BE2C (cell line): ENCODE results near the gene ALOX5AP.

Source experiments
- DNase-seq: peaks from one replicate; pipeline ENCODE4 v3.0.0-alpha.2; 2020
- H3K27me3 ChIP-seq: fragments of 250-450 bp; sonication (Bioruptor Pico); 2 replicates; pipeline ENCODE4 v1.5.1; 2020; ENCODE audit warnings: mild to moderate bottlenecking
- H3K36me3 ChIP-seq: fragments of 250-450 bp; sonication (Bioruptor Pico); 2 replicates; pipeline ENCODE4 v1.5.1; 2020; ENCODE audit warnings: mild to moderate bottlenecking
- H3K4me1 ChIP-seq: fragments of 250-450 bp; sonication (Bioruptor Pico); 2 replicates; pipeline ENCODE4 v1.5.1; 2020
- H3K4me3 ChIP-seq: 2 replicates; pipeline ENCODE4 v1.5.1; 2011; ENCODE audit warnings: low read depth, low read length
- H3K9me3 ChIP-seq: fragments of 250-450 bp; sonication (Bioruptor Pico); 2 replicates; pipeline ENCODE4 v1.5.1; 2020
- TF ChIP-seq, protein P1 (sequence below): IDR thresholded peaks from 2 replicates; pipeline ENCODE4 v1.5.1; 2012; ENCODE audit warnings: mild to moderate bottlenecking, low read depth, low read length

The ALOX5AP gene

GRCh38 chr13:30798776-30799355 lies 63.5 kb downstream of the ALOX5AP start:
- peaks cover 11% of the 10 kb centered on the region for H3K4me1 ChIP-seq
- no peak overlapping the region for H3K4me3 ChIP-seq
- no peaks in the 10 kb centered on the region for H3K27me3 ChIP-seq
- no peak for DNase-seq
- no peaks in the 10 kb centered on the region; the same call in 1 of the 2 replicates for H3K9me3 ChIP-seq
- no peaks in the 10 kb centered on the region for H3K36me3 ChIP-seq
- TF ChIP-seq, protein P1, sequence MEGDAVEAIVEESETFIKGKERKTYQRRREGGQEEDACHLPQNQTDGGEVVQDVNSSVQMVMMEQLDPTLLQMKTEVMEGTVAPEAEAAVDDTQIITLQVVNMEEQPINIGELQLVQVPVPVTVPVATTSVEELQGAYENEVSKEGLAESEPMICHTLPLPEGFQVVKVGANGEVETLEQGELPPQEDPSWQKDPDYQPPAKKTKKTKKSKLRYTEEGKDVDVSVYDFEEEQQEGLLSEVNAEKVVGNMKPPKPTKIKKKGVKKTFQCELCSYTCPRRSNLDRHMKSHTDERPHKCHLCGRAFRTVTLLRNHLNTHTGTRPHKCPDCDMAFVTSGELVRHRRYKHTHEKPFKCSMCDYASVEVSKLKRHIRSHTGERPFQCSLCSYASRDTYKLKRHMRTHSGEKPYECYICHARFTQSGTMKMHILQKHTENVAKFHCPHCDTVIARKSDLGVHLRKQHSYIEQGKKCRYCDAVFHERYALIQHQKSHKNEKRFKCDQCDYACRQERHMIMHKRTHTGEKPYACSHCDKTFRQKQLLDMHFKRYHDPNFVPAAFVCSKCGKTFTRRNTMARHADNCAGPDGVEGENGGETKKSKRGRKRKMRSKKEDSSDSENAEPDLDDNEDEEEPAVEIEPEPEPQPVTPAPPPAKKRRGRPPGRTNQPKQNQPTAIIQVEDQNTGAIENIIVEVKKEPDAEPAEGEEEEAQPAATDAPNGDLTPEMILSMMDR: no peak

GRCh38 chr13:30799356-30799824 lies 64.0 kb downstream of the ALOX5AP start:
- H3K36me3 ChIP-seq: no peaks in the 10 kb centered on the region
- no peak overlapping the region for H3K4me3 ChIP-seq
- DNase-seq: no peak
- peaks cover 11% of the 10 kb centered on the region for H3K4me1 ChIP-seq
- TF ChIP-seq, protein P1: no peak
- H3K27me3 ChIP-seq: no peaks in the 10 kb centered on the region
- H3K9me3 ChIP-seq: no peaks in the 10 kb centered on the region; the same call in 1 of the 2 replicates

DNA sequence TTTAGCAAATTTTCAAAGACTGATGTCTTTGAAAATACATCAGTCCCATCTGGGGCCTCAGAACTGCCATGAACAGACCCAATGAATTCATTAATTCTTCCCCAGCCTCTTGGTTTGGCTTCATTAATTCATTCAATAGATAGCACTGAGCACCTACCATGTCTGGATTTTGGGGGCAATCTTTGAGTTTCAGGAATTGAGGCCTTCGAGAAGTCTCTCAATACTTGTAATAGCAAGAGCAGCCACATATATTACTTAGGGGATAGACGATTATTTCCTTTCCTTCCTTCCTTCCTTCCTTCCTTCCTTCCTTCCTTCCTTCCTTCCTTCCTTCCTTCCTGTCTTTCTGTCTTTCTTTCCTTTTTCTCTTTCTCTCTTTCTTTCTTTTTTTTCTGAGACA lies 64.8 kb downstream of the ALOX5AP start:
- H3K4me3 ChIP-seq: no peak overlapping the region
- H3K4me1 ChIP-seq: peaks cover 17% of the 10 kb centered on the region
- H3K36me3 ChIP-seq: no peaks in the 10 kb centered on the region
- DNase-seq: no peak
- TF ChIP-seq, protein P1: no peak
- no peaks in the 10 kb centered on the region; the same call in 1 of the 2 replicates for H3K9me3 ChIP-seq
- no peaks in the 10 kb centered on the region for H3K27me3 ChIP-seq

GRCh38 chr13:30802501-30802900 lies 67.2 kb downstream of the ALOX5AP start:
- DNase-seq: no peak
- TF ChIP-seq, protein P1: no peak
- H3K4me1 ChIP-seq: peaks cover 19% of the 10 kb centered on the region
- no peak overlapping the region for H3K4me3 ChIP-seq
- H3K36me3 ChIP-seq: no peaks in the 10 kb centered on the region
- no peaks in the 10 kb centered on the region for H3K27me3 ChIP-seq
- no peaks in the 10 kb centered on the region; the same call in 1 of the 2 replicates for H3K9me3 ChIP-seq

- Histone ChIP-seq H3K27me3 (no peaks in the 10 kb centered on the region), H3K9me3 (no peaks in the 10 kb centered on the region; the same call in 1 of the 2 replicates), H3K36me3 (no peaks in the 10 kb centered on the region), H3K4me3 (no peak overlapping the region), H3K4me1 (peaks cover 19% of the 10 kb centered on the region)
- TF ChIP-seq, protein P1: peak; percentile 96
- DNase-seq: peak; percentile 89
Observed at GRCh38 chr13:30802953-30803478, 67.7 kb downstream of the ALOX5AP start.

GRCh38 chr13:30803749-30804148 lies 68.4 kb downstream of the ALOX5AP start:
- DNase-seq: no peak
- TF ChIP-seq, protein P1: no peak
- Histone ChIP-seq H3K27me3 (no peaks in the 10 kb centered on the region), H3K4me3 (no peak overlapping the region), H3K4me1 (peaks cover 19% of the 10 kb centered on the region), H3K9me3 (no peaks in the 10 kb centered on the region; the same call in 1 of the 2 replicates), H3K36me3 (no peaks in the 10 kb centered on the region)
